ENCODE data around the gene MRPS6.
A peak's percentile ranks its signal among the peaks of the same experiment; 100 is the strongest.

MRPS6 gene

DNA sequence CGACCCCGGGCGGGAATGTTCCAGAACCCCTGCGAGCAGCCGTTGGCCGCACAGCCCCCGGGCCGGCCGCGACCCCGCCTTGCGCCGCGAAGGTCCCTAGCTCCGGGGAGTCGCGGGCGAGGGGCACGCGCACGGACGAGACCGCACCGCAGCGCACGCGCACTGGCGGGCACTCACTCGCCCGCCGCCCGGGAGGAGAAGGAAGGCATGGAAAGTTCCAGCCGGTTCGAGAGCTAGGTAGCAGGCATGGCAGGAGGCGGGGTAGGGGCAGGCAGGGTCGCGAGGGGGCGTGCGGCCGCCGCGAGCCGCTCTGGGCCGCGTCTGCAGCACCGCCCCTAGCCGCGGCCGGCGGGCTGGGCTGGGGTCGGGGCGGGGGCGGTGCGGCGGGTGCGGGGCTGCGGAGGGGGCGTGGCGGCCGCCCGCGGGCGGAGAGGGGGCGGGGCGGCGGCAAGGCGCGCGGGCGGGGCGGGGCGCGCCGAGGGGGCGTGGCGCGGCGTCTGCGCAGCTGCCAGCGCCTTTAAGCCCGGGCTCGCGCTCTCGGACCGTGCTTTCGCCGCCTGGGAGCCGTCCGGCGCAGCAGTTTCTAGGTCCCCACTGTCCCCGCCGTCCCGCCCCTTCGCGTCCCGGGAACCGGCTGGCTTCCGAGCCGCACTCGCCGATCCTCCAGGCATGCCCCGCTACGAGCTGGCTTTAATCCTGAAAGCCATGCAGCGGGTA, at the start of gene MRPS6, which contains the start of gene SLC5A3:
Gene MRPS6, plus strand, starts transcription at position 547 of the 717 bp plus-strand sequence. Its CDS starts 123 bp downstream, at position 670.
Gene SLC5A3, plus strand, starts transcription at position 547 of the 717 bp plus-strand sequence. CDS start 21,621 bp downstream, outside the sequence.
- TF ChIP-seq, protein P1, sequence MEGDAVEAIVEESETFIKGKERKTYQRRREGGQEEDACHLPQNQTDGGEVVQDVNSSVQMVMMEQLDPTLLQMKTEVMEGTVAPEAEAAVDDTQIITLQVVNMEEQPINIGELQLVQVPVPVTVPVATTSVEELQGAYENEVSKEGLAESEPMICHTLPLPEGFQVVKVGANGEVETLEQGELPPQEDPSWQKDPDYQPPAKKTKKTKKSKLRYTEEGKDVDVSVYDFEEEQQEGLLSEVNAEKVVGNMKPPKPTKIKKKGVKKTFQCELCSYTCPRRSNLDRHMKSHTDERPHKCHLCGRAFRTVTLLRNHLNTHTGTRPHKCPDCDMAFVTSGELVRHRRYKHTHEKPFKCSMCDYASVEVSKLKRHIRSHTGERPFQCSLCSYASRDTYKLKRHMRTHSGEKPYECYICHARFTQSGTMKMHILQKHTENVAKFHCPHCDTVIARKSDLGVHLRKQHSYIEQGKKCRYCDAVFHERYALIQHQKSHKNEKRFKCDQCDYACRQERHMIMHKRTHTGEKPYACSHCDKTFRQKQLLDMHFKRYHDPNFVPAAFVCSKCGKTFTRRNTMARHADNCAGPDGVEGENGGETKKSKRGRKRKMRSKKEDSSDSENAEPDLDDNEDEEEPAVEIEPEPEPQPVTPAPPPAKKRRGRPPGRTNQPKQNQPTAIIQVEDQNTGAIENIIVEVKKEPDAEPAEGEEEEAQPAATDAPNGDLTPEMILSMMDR (conservative IDR thresholded peaks at IDR 0.05; ENCODE audit: low read length) = no peak
- peak within 1 kb of the TSS; percentile 80 for H3K4me3 ChIP-seq (ENCODE audit: low read length)

GRCh38 chr21:34023691-34024373, 49.5 kb upstream of the MRPS6 start:
- no peak overlapping the region for H3K4me3 ChIP-seq (ENCODE audit: low read length)
- DNase-seq (ENCODE audit: low read depth) = no peak
- TF ChIP-seq, protein P1 (conservative IDR thresholded peaks at IDR 0.05; ENCODE audit: low read length) = no peak

More for the DNA sequence above, at the start of gene MRPS6, which contains the start of gene SLC5A3:
- DNase-seq (ENCODE audit: low read depth) = peak; percentile 80

- TF ChIP-seq, protein P1 (conservative IDR thresholded peaks at IDR 0.05; ENCODE audit: low read length) = no peak
- H3K4me3 ChIP-seq (ENCODE audit: low read length) = no peak overlapping the region
Measured at GRCh38 chr21:34024374-34024693, 49.0 kb upstream of the MRPS6 start.

DNA sequence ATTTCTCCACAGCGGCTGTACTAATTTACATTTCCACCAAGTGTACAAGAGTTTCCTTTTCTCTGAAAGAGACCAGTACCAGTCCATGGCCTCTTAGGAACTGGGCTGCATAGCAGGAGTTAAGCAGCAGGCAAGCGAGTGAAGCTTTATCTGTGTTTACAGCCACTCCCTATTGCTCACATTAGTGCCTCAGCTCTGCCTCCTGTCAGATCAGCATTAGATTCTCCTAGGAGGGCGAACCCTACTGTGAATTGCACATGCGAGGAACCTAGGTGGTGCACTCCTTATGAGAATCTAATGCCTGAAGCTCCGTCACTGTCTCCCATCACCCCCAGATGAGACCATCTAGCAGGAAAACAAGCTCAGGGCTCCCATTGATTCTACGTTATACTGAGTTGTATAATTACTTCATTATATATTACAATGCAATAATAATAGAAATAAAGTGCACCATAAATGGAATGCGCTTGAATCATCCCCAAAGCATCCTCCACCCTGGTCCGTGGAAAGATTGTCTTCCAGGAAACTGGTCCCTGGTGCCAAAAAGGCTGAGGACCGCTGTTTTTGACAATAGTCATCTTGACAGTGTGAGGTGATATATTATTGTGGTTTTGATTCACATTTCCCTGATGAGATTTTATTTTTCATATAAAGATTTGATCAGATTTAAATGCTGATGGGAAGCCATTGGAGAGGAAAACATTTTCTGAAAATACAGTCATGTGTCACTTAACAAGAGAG, 45.5 kb upstream of the MRPS6 start:
- no peak overlapping the region for H3K4me3 ChIP-seq (ENCODE audit: low read length)
- peak; percentile 36 for DNase-seq (ENCODE audit: low read depth)
- TF ChIP-seq, protein P1 (conservative IDR thresholded peaks at IDR 0.05; ENCODE audit: low read length) = no peak

More at GRCh38 chr21:34024374-34024693, 49.0 kb upstream of the MRPS6 start:
- DNase-seq (ENCODE audit: low read depth) = no peak

- DNase-seq (ENCODE audit: low read depth) = peak; percentile 68
- TF ChIP-seq, protein P1 (conservative IDR thresholded peaks at IDR 0.05; ENCODE audit: low read length) = no peak
- H3K4me3 ChIP-seq (ENCODE audit: low read length) = no peak overlapping the region; the same call in 1 of the 2 replicates
Measured at GRCh38 chr21:34029743-34030528, 43.4 kb upstream of the MRPS6 start.

DNA sequence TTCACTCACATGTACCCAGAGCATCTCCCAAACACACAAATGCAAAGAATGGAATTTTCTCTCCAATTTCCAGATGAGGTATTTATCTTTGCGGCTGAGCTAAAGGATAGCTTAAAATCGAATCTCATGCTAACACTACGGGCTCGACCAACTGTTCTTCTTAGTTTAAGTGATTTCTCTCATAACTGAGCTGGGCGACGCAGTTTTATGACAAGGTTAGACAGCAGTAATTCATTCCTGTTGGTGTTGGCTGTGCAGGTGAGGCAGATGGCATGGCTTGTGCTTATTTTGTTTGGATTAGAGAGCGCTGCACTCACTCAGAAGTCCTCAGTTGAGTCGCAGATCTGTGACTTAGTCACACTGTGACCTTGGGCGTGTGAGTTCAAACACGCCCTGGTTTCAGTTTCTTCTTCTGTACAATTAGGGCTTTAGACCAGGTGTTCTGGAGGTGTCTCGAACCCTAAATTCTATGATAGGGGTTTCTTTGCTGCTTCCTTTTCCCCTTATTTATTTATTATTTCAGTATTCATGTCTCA, 41.5 kb upstream of the MRPS6 start:
- TF ChIP-seq, protein P1 (conservative IDR thresholded peaks at IDR 0.05; ENCODE audit: low read length) = no peak
- H3K4me3 ChIP-seq (ENCODE audit: low read length) = no peak overlapping the region

More for the DNA sequence above, 41.5 kb upstream of the MRPS6 start:
- no peak for DNase-seq (ENCODE audit: low read depth)

Measured in AG10803 (cell line).